NCI-H2227 (cell line): ENCODE data around the gene SEMA3B.
A peak's percentile ranks its signal among the peaks of the same experiment; 100 is the strongest.
"Not testable (repeated sequence)": the region's sequence is repeated elsewhere in the genome, so short reads cannot be mapped to it uniquely, and the experiment has no call there.

Source experiments
- DNase-seq: peaks from one replicate; lab custom pipeline; 2025; ENCODE audit not compliant: unreplicated experiment; lab: John Stamatoyannopoulos, UW

The SEMA3B gene

GRCh38 chr3:50271314-50271936 is 2.5 kb downstream of the SEMA3B start:
- DNase-seq, result no peak

DNA sequence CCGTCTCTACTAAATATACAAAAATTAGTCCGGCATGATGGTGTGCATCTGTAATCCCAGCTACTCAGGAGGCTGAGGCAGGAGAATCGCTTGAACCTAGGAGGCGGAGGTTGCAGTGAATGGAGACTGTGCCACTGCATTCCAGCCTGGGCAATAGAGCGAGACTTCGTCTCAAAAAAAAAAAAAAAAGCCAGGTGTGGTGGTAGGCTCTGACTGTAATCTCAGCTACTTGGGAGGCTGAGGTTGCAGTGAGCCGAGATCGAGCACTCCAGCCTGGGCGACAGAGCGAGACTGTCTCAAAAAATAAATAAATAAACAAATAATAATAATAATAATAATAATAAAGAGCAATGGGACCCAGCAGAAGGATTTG is 3.6 kb downstream of the SEMA3B start:
- DNase-seq, result not testable (repeated sequence)

DNA sequence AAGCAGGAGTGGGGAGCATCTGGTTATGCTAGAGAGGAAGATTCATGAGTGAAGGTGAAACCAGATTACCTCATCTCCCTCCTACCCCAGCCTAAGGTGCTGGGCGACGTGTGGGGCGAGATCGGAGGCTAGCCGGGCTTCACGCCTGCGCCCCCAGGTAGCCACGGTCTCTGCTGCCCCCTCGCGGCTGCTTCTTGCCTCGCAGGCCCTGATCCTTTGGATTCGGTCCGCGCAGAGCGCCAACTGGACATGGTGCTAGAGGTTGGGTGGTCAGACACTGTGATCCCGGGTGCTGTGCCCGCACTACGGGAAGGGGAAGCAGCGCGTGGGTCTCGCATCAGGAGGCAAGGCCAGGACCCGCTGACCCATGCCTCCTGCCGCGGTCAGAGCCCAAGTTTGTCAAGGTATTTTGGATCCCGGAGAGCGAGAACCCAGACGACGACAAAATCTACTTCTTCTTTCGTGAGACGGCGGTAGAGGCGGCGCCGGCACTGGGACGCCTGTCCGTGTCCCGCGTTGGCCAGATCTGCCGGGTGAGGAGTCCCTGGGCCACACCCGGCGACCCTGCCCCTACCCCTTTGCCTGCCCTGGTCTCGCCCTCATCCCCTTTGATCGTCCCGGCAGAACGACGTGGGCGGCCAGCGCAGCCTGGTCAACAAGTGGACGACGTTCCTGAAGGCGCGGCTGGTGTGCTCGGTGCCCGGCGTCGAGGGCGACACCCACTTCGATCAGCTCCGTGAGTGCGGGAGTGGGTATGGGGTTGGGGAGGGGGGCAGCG is 4.2 kb downstream of the SEMA3B start:
- peak; percentile 83 for DNase-seq

DNA sequence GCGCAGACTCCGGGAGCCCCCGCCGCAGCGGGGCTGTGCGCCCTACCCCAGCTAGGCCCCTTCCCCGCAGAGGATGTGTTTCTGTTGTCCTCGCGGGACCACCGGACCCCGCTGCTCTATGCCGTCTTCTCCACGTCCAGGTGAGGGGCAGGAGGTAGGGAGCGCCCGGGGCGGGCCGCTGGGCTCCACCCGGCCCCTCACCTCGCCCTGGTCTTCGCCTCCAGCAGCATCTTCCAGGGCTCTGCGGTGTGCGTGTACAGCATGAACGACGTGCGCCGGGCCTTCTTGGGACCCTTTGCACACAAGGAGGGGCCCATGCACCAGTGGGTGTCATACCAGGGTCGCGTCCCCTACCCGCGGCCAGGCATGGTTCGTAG is 4.7 kb downstream of the SEMA3B start:
- DNase-seq, result no peak

DNA sequence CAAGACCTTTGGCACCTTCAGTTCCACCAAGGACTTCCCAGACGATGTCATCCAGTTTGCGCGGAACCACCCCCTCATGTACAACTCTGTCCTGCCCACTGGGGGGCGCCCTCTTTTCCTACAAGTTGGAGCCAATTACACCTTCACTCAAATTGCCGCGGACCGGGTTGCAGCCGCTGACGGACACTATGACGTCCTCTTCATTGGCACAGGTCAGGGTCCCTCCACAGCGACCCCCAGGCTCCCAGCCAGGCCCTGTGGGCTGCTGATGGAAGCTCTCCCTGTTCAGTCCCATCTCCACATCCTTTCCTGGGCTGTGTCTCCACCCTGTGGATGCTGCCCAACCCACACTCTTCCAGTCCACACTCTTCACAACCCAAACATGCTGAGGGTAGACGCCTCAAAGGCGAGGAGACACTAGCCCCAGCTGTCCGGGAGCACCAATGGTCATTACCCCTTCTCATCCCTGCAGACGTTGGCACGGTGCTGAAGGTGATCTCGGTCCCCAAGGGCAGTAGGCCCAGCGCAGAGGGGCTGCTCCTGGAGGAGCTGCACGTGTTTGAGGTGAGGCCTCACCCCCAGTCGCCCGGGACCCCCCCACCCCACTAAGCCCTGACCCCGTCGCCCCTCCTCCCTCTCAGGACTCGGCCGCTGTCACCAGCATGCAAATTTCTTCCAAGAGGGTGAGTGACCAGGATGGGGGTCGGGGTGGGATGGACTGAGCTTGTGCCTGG is 5.6 kb downstream of the SEMA3B start:
- DNase-seq, result peak; percentile 15

DNA sequence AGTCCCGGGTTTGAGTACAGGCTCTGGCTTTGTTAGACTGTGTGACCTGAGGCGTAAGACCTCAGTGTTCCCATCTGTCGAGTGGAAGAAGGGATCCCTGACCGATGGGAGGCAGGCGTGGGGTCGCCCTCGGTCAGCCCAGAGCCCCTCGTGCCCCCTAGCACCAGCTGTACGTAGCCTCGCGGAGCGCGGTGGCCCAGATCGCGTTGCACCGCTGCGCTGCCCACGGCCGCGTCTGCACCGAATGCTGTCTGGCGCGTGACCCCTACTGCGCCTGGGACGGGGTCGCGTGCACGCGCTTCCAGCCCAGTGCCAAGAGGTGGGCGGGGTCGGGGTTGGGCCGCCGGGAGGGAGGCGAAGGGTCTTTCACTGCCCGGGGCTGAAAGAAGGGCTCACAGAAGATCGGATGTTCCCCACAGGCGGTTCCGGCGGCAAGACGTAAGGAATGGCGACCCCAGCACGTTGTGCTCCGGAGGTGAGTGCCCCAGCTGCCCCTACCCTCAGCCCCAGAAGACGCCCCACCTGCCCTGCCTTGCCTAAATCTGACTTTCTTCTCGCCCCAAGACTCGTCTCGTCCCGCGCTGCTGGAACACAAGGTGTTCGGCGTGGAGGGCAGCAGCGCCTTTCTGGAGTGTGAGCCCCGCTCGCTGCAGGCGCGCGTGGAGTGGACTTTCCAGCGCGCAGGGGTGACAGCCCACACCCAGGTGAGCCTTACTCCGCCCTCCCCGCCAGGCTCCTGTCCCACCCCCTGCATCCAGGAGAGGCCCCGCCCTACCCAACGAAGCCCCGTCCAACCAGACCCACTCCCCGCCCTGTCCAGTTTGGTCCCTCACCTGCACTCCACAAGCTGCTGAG is 6.4 kb downstream of the SEMA3B start:
- no peak for DNase-seq

GRCh38 chr3:50275996-50276761 is 7.2 kb downstream of the SEMA3B start:
- no peak for DNase-seq

DNA sequence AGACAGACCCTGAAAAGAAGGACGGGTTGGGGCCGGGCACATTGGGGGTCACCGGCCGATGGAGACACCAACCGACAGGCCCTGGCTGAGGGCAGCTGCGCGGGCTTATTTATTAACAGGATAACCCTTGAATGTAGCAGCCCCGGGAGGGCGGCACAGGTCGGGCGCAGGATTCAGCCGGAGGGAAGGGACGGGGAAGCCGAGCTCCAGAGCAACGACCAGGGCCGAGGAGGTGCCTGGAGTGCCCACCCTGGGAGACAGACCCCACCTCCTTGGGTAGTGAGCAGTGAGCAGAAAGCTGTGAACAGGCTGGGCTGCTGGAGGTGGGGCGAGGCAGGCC is 7.8 kb downstream of the SEMA3B start:
- DNase-seq, result no peak

DNA sequence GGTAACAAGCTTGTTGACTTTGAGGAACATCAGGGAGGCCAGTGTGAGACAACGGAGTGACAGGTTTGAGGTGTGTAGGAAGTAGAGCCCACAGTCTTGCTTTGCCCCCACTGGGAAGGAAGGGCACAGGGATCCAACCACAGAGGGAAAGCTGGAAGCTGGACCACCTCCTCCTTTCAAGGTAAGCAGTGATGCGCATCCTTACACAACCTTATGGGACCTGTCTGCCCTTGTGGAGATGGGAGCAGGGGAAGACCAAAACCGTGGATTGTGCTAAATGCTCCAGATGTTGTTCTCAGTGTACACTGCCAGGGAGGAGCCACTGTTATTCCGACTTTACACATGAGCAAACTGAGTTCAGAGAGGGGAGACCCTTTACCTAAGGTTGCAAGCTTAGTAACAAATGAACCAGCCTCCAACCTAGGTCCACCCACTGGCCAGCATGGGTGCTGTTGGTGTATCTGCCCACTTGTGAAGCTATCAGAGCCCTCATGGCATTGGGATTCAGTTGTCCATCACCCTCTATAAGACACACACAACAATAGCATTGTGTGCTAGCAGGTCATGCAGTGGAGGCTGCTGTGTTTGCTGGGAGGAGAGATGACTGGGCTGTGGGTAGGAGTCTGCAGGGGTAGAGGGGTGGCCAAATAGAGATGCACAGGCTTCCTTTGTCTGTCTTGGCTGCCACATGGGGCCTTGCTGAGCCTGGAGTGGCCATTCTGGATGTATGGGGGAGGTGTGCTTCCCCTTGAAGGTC is 9.4 kb downstream of the SEMA3B start:
- no peak for DNase-seq

GRCh38 chr3:50278880-50279224 is 9.9 kb downstream of the SEMA3B start, which contains the start of gene LSMEM2:
LSMEM2 (plus strand) TSS chr3:50279087; CDS start chr3:50279114, 27 bp downstream.
- DNase-seq, result no peak

GRCh38 chr3:50279255-50280016 is 10.5 kb downstream of the SEMA3B start:
- DNase-seq, result no peak

GRCh38 chr3:50284121-50284520 is 15.2 kb downstream of the SEMA3B start:
- not testable (repeated sequence) for DNase-seq

DNA sequence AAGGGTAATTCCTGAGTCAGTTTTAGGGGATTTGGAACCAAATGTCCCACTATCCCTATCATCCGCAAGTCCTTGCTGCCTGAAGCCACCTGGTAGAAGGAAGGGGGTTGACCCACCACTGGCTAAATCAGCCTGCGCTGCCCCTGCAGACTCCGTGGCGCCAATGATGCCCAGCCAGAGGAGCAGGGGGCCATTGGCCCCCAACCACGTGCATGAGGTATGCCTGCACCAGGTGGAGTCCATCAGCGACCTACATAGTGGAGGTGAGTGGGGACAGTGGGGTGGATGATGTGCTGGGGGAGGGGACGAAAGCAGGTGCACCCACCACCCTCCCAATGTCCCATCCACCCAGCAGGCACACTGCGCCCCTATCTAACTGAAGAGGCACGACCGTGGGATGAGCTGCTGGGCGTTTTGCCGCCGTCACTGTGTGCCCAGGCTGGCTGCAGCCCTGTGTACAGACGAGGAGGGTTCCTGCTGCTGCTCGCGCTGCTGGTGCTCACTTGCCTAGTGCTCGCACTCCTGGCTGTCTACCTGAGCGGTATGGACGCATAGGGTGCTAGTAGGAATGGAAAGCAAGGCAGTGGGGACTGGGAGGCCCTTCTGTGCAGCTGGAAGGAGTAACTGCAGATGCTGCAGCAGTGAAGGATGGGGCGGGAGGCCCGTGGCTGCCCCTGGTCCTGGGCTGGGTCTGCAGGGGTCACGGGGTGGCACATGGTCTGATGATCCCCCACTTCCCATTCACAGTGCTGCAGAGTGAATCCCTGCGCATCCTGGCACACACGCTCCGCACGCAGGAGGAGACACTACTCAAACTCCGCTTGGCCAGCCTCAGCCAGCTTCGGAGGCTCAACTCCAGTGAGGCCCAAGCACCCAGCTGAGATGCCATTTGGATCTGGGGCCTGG is 17.6 kb downstream of the SEMA3B start:
- DNase-seq, result no peak

GRCh38 chr3:50287262-50287661 is 18.3 kb downstream of the SEMA3B start:
- DNase-seq, result no peak

DNA sequence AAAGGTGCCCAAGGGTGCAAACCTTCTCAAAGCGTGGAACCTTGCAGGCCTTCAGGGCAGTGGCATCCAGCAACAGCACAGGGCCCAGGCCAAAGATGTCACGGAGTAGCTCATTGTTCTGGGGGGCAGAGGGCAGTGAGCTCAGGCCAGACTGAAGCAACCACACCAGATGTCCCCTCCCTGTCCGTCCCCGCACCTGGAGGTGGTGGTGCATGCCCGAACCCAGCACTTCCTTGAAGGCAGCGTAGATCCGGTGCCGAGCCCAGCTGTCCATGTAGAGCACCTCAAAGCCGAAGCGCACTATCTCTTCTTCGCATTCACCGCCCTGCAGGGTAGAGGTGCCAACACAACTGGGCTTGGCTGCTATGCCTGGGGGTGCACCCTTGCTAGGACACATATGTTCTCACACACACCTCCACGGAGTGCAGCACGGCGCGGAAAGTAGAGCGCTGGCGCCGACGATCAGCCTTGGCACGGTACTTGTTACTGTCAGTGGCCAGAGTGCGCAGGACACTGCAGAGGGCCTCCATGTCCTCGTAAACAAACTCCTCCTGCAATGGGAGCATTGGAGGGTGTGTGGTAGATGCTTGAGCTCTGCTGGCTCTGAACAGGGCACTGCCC is 19.6 kb downstream of the SEMA3B start:
- no peak for DNase-seq

DNA sequence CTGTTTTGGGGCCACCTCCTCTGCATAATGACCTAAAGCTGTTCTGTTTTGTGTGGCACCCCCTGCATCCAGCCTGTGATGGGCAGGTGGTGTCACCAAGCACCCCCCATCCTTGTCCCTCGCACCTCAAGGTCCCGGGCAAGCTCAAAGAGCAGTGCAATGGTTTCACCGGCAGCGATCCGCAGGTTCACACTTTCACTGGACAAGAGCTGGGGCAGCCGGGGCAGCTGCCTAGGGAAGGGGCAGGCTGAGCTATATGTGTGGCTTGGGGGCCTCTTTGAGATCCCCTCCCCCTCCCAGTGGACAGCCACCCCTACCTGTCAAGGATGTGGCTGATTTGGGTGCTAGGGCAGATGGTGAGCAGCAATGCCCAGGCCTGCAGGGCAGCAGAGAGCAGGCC is 20.2 kb downstream of the SEMA3B start:
- no peak for DNase-seq

DNA sequence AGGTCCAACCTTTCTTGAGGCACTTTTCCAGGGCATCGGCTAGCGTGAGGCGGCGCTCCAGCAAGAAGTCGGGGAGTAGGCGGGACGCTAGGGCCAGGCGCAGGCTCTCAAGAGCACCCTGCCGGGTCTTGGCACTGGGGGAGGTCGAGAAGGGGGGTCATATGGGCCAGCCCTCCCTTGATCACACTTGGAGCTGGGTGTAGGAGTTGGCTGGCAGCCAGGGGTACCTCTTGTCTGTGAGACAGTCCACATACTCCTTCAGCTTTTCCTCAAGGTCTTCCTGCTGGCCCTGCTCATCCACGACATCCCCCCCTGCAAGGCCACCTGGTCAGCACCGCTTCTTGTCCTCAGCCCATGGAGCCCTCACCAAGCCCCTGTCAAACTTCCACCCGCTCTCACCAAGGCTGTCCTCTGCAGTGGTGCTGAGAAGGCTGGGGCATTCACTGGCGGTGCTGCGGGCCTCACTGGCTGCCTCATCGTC is 21.3 kb downstream of the SEMA3B start:
- no peak for DNase-seq
